Vagina (tissue), 2 donors: Measurements from ENCODE around the gene CDK1. TPM values are rescaled to one million over a fixed set of nuclear protein-coding genes. Genes with fewer than 3 reads are reported as not detected.

ENCODE experiments used
- DNase-seq, 2 donors: peaks; one replicate each; pipeline ENCODE4 v3.0.0-alpha.2; 2017; ENCODE audit errors: extremely low spot score in 2 of 2
- H3K27ac ChIP-seq: fragments of 200-600 bp; sonication (generic); one replicate; pipeline ENCODE4 v1.5.1; 2019
- H3K27me3 ChIP-seq: fragments of 200-600 bp; sonication (generic); one replicate; pipeline ENCODE4 v1.5.1; 2019
- H3K36me3 ChIP-seq, 2 donors: fragments of 200-600 bp; sonication (generic); one replicate each; pipeline ENCODE4 v1.5.1; 2017 to 2019
- H3K4me1 ChIP-seq: fragments of 200-600 bp; sonication (generic); one replicate; pipeline ENCODE4 v1.5.1; 2019
- H3K4me3 ChIP-seq, 2 donors: fragments of 200-600 bp; sonication (generic); 1 replicate in 1 of 2; 2 replicates in 1 of 2; pipeline ENCODE4 v1.5.1; 2016 to 2019
- H3K9me3 ChIP-seq: fragments of 200-600 bp; sonication (generic); one replicate; pipeline ENCODE4 v1.5.1; 2019
- CTCF ChIP-seq, 3 experiments: fragments of 450-650 bp in 2 of 3; fragments of 200-600 bp in 1 of 3; sonication (generic) in 1 of 3; IDR thresholded peaks; one replicate each; pipeline ENCODE4 v1.5.1; 2017 to 2019; ENCODE audit warnings: antibody characterized with exemption in 3 of 3, mild to moderate bottlenecking in 2 of 3, moderate library complexity in 2 of 3
- POLR2A ChIP-seq, 2 donors: fragments of 450-650 bp; IDR thresholded peaks; one replicate each; pipeline ENCODE4 v1.6.1; 2017; ENCODE audit warnings: antibody characterized with exemption in 2 of 2, mild to moderate bottlenecking in 2 of 2, moderate library complexity in 2 of 2
- POLR2AphosphoS5 ChIP-seq, 2 donors: sonication (generic); formaldehyde crosslinking; IDR thresholded peaks; one replicate each; pipeline ENCODE4 v1.9.0; 2017; ENCODE audit warnings: antibody characterized with exemption in 2 of 2, mild to moderate bottlenecking in 2 of 2, low read depth in 1 of 2; ENCODE audit not compliant: insufficient read depth in 1 of 2
- intact Hi-C: fragments of 100-400 bp; cut with DNase I; formaldehyde crosslinking; loops from one replicate; pipeline ENCODE4 v1.15.1; 2023
- total RNA-seq: library from RNA; depleted of rRNA; stranded (reverse); fragments of >200 nt; gene quantifications from one replicate; pipeline ENCODE4 v1.2.3, GENCODE V29; 2016

CDK1 gene
- total RNA-seq, 1 donor from 2014 or later: 10.8 TPM

GRCh38 chr10:60737242-60737641, 41.0 kb upstream of the CDK1 start:
- intact Hi-C loops: no loop called here

GRCh38 chr10:60739558-60739957, 38.7 kb upstream of the CDK1 start:
- DNase-seq: no peak
- Histone ChIP-seq H3K4me3 (no peak overlapping the region), H3K36me3 (no peaks in the 10 kb centered on the region), H3K4me1 (peaks cover 2% of the 10 kb centered on the region), H3K27me3 (no peaks in the 10 kb centered on the region), H3K9me3 (no peaks in the 10 kb centered on the region), H3K27ac (no peak overlapping the region)
- TF ChIP-seq CTCF (IDR thresholded peaks at IDR 0.05) (no peak), POLR2AphosphoS5 (IDR thresholded peaks at IDR 0.05; ENCODE audit: insufficient read depth in 1 of 2, low read depth in 1 of 2) (no peak), POLR2A (IDR thresholded peaks at IDR 0.05) (no peak)
- intact Hi-C loops: no loop called here

More at GRCh38 chr10:60737242-60737641, 41.0 kb upstream of the CDK1 start:
- Histone ChIP-seq H3K4me3 (no peak overlapping the region), H3K36me3 (no peaks in the 10 kb centered on the region), H3K27me3 (no peaks in the 10 kb centered on the region), H3K27ac (no peak overlapping the region), H3K4me1 (peaks cover 14% of the 10 kb centered on the region), H3K9me3 (no peaks in the 10 kb centered on the region)
- TF ChIP-seq POLR2A (IDR thresholded peaks at IDR 0.05) (no peak), CTCF (IDR thresholded peaks at IDR 0.05) (no peak), POLR2AphosphoS5 (IDR thresholded peaks at IDR 0.05; ENCODE audit: insufficient read depth in 1 of 2, low read depth in 1 of 2) (no peak)
- no peak for DNase-seq

- Histone ChIP-seq H3K36me3 (no peaks in the 10 kb centered on the region), H3K4me1 (no peaks in the 10 kb centered on the region), H3K4me3 (no peak overlapping the region), H3K27me3 (no peaks in the 10 kb centered on the region), H3K9me3 (no peaks in the 10 kb centered on the region), H3K27ac (no peak overlapping the region)
- DNase-seq: no peak
- intact Hi-C loops: no loop called here
- TF ChIP-seq POLR2A (IDR thresholded peaks at IDR 0.05) (no peak), POLR2AphosphoS5 (IDR thresholded peaks at IDR 0.05; ENCODE audit: insufficient read depth in 1 of 2, low read depth in 1 of 2) (no peak), CTCF (IDR thresholded peaks at IDR 0.05) (no peak)
Observed at GRCh38 chr10:60742512-60742911, 35.8 kb upstream of the CDK1 start.

GRCh38 chr10:60747817-60748469, 30.3 kb upstream of the CDK1 start:
- intact Hi-C loops: no loop called here
- TF ChIP-seq POLR2A (IDR thresholded peaks at IDR 0.05) (no peak), CTCF (IDR thresholded peaks at IDR 0.05) (no peak), POLR2AphosphoS5 (IDR thresholded peaks at IDR 0.05; ENCODE audit: insufficient read depth in 1 of 2, low read depth in 1 of 2) (no peak)
- H3K4me1 ChIP-seq: no peaks in the 10 kb centered on the region
- H3K36me3 ChIP-seq: no peaks in the 10 kb centered on the region
- no peaks in the 10 kb centered on the region for H3K9me3 ChIP-seq
- H3K27ac ChIP-seq: no peak overlapping the region
- DNase-seq: no peak
- H3K27me3 ChIP-seq: no peaks in the 10 kb centered on the region
- H3K4me3 ChIP-seq: no peak overlapping the region

GRCh38 chr10:60753152-60753551, 25.1 kb upstream of the CDK1 start:
- intact Hi-C loops: no loop called here
- Histone ChIP-seq H3K9me3 (no peaks in the 10 kb centered on the region), H3K27ac (no peak overlapping the region), H3K4me1 (no peaks in the 10 kb centered on the region), H3K4me3 (no peak overlapping the region), H3K27me3 (no peaks in the 10 kb centered on the region), H3K36me3 (no peaks in the 10 kb centered on the region)
- TF ChIP-seq CTCF (IDR thresholded peaks at IDR 0.05): no peak
- TF ChIP-seq POLR2A (IDR thresholded peaks at IDR 0.05): no peak
- no peak for TF ChIP-seq POLR2AphosphoS5 (IDR thresholded peaks at IDR 0.05; ENCODE audit: insufficient read depth in 1 of 2, low read depth in 1 of 2)
- no peak for DNase-seq
